Parathyroid adenoma (tissue), 2 donors: Measurements from ENCODE around the gene NFKB2.

Source experiments
- H2AFZ ChIP-seq: fragments of 300-600 bp; sonication (generic); one replicate; pipeline ENCODE4 v1.7.0; 2017; ENCODE audit warnings: antibody characterized with exemption, mild to moderate bottlenecking
- H3K27ac ChIP-seq: fragments of 300-600 bp; sonication (generic); one replicate; pipeline ENCODE4 v1.7.0; 2017
- H3K27me3 ChIP-seq: fragments of 300-600 bp; sonication (generic); one replicate; pipeline ENCODE4 v1.7.0; 2017; ENCODE audit warnings: low read length; ENCODE audit not compliant: control insufficient read depth, insufficient read depth
- H3K36me3 ChIP-seq: fragments of 300-600 bp; sonication (generic); one replicate; pipeline ENCODE4 v1.7.0; 2017; ENCODE audit warnings: low read length; ENCODE audit not compliant: control insufficient read depth, insufficient read depth
- H3K4me1 ChIP-seq: fragments of 300-600 bp; sonication (generic); one replicate; pipeline ENCODE4 v1.7.0; 2017; ENCODE audit warnings: control low read depth
- H3K4me2 ChIP-seq: fragments of 300-600 bp; sonication (generic); one replicate; pipeline ENCODE4 v1.7.0; 2017; ENCODE audit warnings: low read length
- H3K4me3 ChIP-seq: fragments of 300-600 bp; sonication (generic); one replicate; pipeline ENCODE4 v1.7.0; 2017; ENCODE audit warnings: low read depth, low read length
- H3K79me2 ChIP-seq: fragments of 300-600 bp; sonication (generic); one replicate; pipeline ENCODE4 v1.7.0; 2017; ENCODE audit warnings: control low read depth
- H3K9ac ChIP-seq: fragments of 300-600 bp; sonication (generic); one replicate; pipeline ENCODE4 v1.7.0; 2017; ENCODE audit warnings: mild to moderate bottlenecking
- H3K9me3 ChIP-seq: fragments of 300-600 bp; sonication (generic); one replicate; pipeline ENCODE4 v1.7.0; 2017; ENCODE audit warnings: low read length; ENCODE audit not compliant: control insufficient read depth
- CTCF ChIP-seq: fragments of 300-600 bp; sonication (generic); IDR thresholded peaks from one replicate; pipeline ENCODE4 v1.7.0; 2017; ENCODE audit warnings: antibody characterized with exemption, mild to moderate bottlenecking
- donor health status: primary hyperparathyroidism.

NFKB2 gene

DNA sequence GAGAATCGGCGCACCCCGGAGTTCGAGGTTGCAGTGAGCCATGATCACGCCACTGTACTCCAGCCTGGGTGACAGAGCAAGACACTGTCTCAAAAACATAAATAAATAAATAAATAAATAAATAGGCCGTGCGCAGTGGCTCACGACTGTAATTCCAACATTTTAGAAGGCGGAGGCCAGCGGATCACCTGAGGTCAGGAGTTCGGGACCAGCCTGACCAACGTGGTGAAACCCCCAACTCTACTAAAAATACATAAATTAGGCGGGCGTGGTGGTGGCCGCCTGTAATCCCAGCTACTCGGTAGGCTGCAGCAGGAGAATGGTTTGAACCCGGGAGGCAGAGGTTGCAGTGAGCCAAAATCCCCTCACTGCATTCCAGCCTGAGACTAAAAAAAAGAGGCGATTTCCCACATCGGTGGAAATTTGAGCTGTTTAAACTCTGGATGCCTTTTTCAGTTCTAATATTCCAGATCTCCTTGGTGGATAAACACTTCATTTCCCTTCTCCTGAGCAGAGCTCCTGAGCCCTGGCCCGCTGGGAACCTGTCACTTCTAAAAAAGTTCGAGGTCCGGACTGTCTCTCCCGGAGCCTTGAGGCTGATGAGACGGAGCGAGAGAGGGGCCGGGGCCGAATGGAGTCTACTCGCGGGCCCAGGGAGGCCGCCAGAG is 2.0 kb upstream of the NFKB2 start:
- Histone ChIP-seq H3K4me3 (peak overlapping the region; percentile 69), H2AFZ (peak overlapping the region; percentile 84), H3K79me2 (no peaks in the 10 kb centered on the region), H3K9ac (no peak overlapping the region), H3K27me3 (no peaks in the 10 kb centered on the region), H3K4me1 (peaks cover 4% of the 10 kb centered on the region), H3K36me3 (no peaks in the 10 kb centered on the region), H3K27ac (peak overlapping the region; percentile 81), H3K4me2 (peak overlapping the region; percentile 89), H3K9me3 (no peaks in the 10 kb centered on the region)
- no peak for TF ChIP-seq CTCF

- Histone ChIP-seq H3K4me1 (peaks cover 4% of the 10 kb centered on the region), H3K4me2 (peak overlapping the region; percentile 89), H3K9me3 (no peaks in the 10 kb centered on the region), H3K36me3 (no peaks in the 10 kb centered on the region), H2AFZ (peak overlapping the region; percentile 84), H3K27ac (peak overlapping the region; percentile 81), H3K9ac (no peak overlapping the region), H3K27me3 (no peaks in the 10 kb centered on the region), H3K4me3 (peak overlapping the region; percentile 69), H3K79me2 (no peaks in the 10 kb centered on the region)
- TF ChIP-seq CTCF, result peak; percentile 97
These were observed 1.3 kb upstream of the NFKB2 start for GRCh38 chr10:102394079-102394800.

DNA sequence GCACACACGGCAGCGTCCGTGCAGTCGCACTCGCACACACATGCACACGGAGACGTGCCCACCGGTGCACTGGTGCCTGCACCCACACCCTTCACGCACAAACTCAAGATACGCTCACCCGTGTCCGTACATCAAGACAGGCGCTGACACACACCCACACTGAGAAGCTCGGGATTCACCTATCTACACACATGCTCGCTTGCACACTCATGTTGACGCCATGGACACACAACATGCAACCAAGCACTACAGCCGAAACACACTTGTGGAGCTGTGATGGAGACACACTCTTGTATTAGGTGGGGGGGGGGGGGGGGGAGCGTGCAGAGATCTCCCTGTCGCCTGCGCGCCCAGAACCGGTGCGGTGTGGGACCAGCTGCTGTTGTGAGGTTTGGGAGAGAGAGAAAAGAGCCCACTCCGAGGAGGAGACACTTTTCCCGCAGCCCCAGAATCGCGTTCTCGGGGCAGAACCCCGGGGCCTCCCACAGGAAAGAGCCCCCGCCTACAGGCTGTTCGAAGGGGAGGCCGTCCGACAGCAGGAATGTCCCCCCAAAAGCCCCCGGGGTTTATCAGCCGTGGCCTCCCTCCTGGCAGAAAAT is 605 bp upstream of the NFKB2 start:
- TF ChIP-seq CTCF, result no peak

DNA sequence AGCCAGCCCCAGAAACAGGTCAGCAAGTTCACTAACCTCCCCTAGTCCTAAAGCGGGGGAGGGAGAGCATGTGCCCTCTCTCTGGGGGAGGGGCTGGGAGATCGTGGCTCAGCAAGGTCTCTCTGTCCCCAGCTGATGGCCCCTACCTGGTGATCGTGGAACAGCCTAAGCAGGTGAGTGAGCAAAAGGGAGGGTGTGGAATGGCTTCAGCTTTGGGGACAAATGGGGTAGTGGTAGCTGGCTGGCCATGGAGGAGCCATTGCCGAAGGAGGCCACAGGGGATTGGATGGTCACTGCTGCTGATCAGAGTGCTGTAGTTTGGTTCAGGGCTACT is 779 bp downstream of the NFKB2 start:
- peak overlapping the region; percentile 89 for H3K4me2 ChIP-seq
- H3K79me2 ChIP-seq, result no peaks in the 10 kb centered on the region
- H3K9me3 ChIP-seq, result no peaks in the 10 kb centered on the region
- TF ChIP-seq CTCF, result no peak
- H3K36me3 ChIP-seq, result no peaks in the 10 kb centered on the region
- H3K27me3 ChIP-seq, result no peaks in the 10 kb centered on the region
- H3K4me1 ChIP-seq, result peaks cover 8% of the 10 kb centered on the region
- peak overlapping the region; percentile 81 for H3K27ac ChIP-seq
- no peak overlapping the region for H2AFZ ChIP-seq
- H3K4me3 ChIP-seq, result peak overlapping the region; percentile 69
- no peak overlapping the region for H3K9ac ChIP-seq

More for the DNA sequence above, 605 bp upstream of the NFKB2 start:
- Histone ChIP-seq H3K4me2 (peak overlapping the region; percentile 89), H3K36me3 (no peaks in the 10 kb centered on the region), H3K4me1 (peaks cover 7% of the 10 kb centered on the region), H2AFZ (peak overlapping the region; percentile 84), H3K27ac (peak overlapping the region; percentile 81), H3K79me2 (no peaks in the 10 kb centered on the region), H3K27me3 (no peaks in the 10 kb centered on the region), H3K4me3 (peak overlapping the region; percentile 69), H3K9me3 (no peaks in the 10 kb centered on the region), H3K9ac (no peak overlapping the region)
